OCI-LY7 (cell line): ENCODE data around the gene C9orf152. TPM values are rescaled to one million over a fixed set of nuclear protein-coding genes. Genes with fewer than 3 reads are reported as not detected.
A peak's percentile ranks its signal among the peaks of the same experiment; 100 is the strongest.

Source experiments
- BruUV-seq: library from RNA; stranded (reverse); fragments of 400-500 nt; replicated peaks from 2 replicates; lab custom pipeline; 2021; lab: Mats Ljungman, UMichigan
- CTCF ChIA-PET: fragments of 300-600 bp; sonication (Branson Sonifier 250); formaldehyde crosslinking; loops from one replicate; lab custom pipeline; 2022; ENCODE audit warnings: antibody characterized with exemption; ENCODE audit not compliant: unreplicated experiment; lab: Charles Lee
- POLR2A ChIA-PET: fragments of 300-600 bp; sonication (Branson Sonifier 250); formaldehyde crosslinking; loops from one replicate; lab custom pipeline; 2022; ENCODE audit warnings: antibody characterized with exemption; lab: Charles Lee
- DNase-seq: peaks from one replicate; pipeline ENCODE4 v3.0.0-alpha.2; 2015; ENCODE audit warnings: low spot score
- H2AFZ ChIP-seq: fragments of 200-600 bp; sonication (generic), shearing (Covaris generic); 2 replicates; pipeline ENCODE4 v1.6.1; 2014; ENCODE audit warnings: mild to moderate bottlenecking, antibody characterized with exemption, low read length, moderate library complexity
- H3K27ac ChIP-seq: fragments of 200-600 bp; sonication (generic); 2 replicates; pipeline ENCODE4 v1.5.1; 2014; ENCODE audit warnings: mixed run types, low read depth, mild to moderate bottlenecking, moderate library complexity, low read length, inconsistent platforms; ENCODE audit not compliant: poor library complexity, severe bottlenecking
- H3K36me3 ChIP-seq: fragments of 200-600 bp; sonication (generic); 2 replicates; pipeline ENCODE4 v1.6.1; 2014; ENCODE audit warnings: mild to moderate bottlenecking, antibody characterized with exemption, low read length, moderate library complexity, mixed read lengths; ENCODE audit not compliant: insufficient read depth
- H3K4me1 ChIP-seq: fragments of 200-600 bp; sonication (generic); 2 replicates; pipeline ENCODE4 v1.5.1; 2014; ENCODE audit warnings: mild to moderate bottlenecking, low read length; ENCODE audit not compliant: insufficient read depth, poor library complexity, severe bottlenecking
- H3K4me2 ChIP-seq: fragments of 200-600 bp; sonication (generic); 2 replicates; pipeline ENCODE4 v1.6.1; 2014; ENCODE audit warnings: mild to moderate bottlenecking, low read length
- H3K4me3 ChIP-seq: fragments of 200-600 bp; sonication (generic); 2 replicates; pipeline ENCODE4 v1.5.1; 2014; ENCODE audit warnings: mild to moderate bottlenecking, low read depth, low read length; ENCODE audit not compliant: poor library complexity, severe bottlenecking
- H3K79me2 ChIP-seq: fragments of 200-600 bp; sonication (generic); 2 replicates; pipeline ENCODE4 v1.6.1; 2016; ENCODE audit warnings: low read depth, mild to moderate bottlenecking, low read length, moderate library complexity, mixed read lengths; ENCODE audit not compliant: insufficient read depth
- H3K9me2 ChIP-seq: fragments of 200-600 bp; sonication (generic); 2 replicates; pipeline ENCODE4 v1.6.1; 2016; ENCODE audit warnings: mild to moderate bottlenecking, low read length, mixed read lengths; ENCODE audit not compliant: insufficient read depth
- H3K9me3 ChIP-seq: fragments of 200-600 bp; sonication (generic); 2 replicates; pipeline ENCODE4 v1.6.1; 2014; ENCODE audit warnings: mild to moderate bottlenecking, mixed run types, low read length, mixed read lengths
- H4K20me1 ChIP-seq: fragments of 200-600 bp; sonication (generic); 2 replicates; pipeline ENCODE4 v1.6.1; 2014; ENCODE audit warnings: mild to moderate bottlenecking, antibody characterized with exemption, low read length, moderate library complexity, mixed read lengths; ENCODE audit not compliant: insufficient read depth
- EZH2phosphoT487 ChIP-seq: fragments of 200-600 bp; sonication (generic); IDR thresholded peaks from 2 replicates; pipeline ENCODE4 v1.6.1; 2018; ENCODE audit warnings: low read depth, borderline replicate concordance, mild to moderate bottlenecking, mixed run types, antibody characterized with exemption, low read length, moderate library complexity, mixed read lengths
- intact Hi-C: fragments of 100-400 bp; cut with micrococcal nuclease; formaldehyde crosslinking; loops from one replicate; pipeline ENCODE4 v1.10.0; 2022; ENCODE audit not compliant: unreplicated experiment
- total RNA-seq, 2 experiments: library from RNA; depleted of rRNA in 1 of 2; stranded (reverse); fragments of >200 nt in 1 of 2; shearing (Covaris generic) in 1 of 2; gene quantifications; 2 replicates each; pipeline ENCODE4 v1.2.3, GENCODE V29; 2014 to 2022
- TF ChIP-seq, protein P1 (sequence below): fragments of 200-600 bp; sonication (generic); conservative IDR thresholded peaks from 2 replicates; pipeline ENCODE4 v1.5.1; 2014; ENCODE audit warnings: mild to moderate bottlenecking, antibody characterized with exemption, low read length, moderate library complexity, mixed read lengths

The C9orf152 gene
- total RNA-seq, 2 experiments from 2014 or later: not detected

DNA sequence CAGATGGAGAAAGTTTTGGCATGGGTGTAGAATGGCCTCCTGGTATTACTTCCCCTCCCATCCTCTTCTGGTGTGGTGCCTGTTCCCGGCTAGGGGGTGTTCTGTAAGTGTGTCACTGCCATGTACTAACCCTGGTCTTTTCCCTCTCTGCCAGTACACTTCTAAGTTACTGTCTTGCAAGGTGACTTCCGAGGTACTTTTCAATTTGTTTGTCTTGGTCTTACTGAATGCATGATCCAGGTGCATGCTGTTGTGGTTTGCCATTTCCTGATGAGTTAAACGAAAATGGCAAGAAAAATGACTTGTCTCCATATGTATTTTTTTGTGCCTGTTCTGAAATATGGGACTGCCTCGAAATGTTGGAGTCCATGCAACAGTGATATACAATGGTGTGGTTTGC lies 46.0 kb downstream of the C9orf152 start:
- Histone ChIP-seq H3K36me3 (peaks cover 95% of the 10 kb centered on the region), H3K27ac (peak overlapping the region; percentile 10), H3K4me1 (peaks cover 30% of the 10 kb centered on the region), H3K9me2 (no peaks in the 10 kb centered on the region), H3K9me3 (no peaks in the 10 kb centered on the region), H3K4me2 (no peak overlapping the region), H2AFZ (no peak overlapping the region), H3K79me2 (peaks cover 100% of the 10 kb centered on the region), H4K20me1 (0 out of 2 replicates have a peak, but pooled peaks cover 8% of the 10 kb centered on the region), H3K4me3 (no peak overlapping the region)
- intact Hi-C loops: no loop called here
- ChIA-PET POLR2A (interaction anchor here (0.6 to 1.3 kb wide), 4 partner anchors 8 to 258 kb away, joined by 3 to 4 read pairs (median 3); no protein-coding TSS in a partner anchor), CTCF (no interaction called here)
- peak; percentile 39 for DNase-seq
- TSS peak; percentile 1 for BruUV-seq
- TF ChIP-seq, protein P1, sequence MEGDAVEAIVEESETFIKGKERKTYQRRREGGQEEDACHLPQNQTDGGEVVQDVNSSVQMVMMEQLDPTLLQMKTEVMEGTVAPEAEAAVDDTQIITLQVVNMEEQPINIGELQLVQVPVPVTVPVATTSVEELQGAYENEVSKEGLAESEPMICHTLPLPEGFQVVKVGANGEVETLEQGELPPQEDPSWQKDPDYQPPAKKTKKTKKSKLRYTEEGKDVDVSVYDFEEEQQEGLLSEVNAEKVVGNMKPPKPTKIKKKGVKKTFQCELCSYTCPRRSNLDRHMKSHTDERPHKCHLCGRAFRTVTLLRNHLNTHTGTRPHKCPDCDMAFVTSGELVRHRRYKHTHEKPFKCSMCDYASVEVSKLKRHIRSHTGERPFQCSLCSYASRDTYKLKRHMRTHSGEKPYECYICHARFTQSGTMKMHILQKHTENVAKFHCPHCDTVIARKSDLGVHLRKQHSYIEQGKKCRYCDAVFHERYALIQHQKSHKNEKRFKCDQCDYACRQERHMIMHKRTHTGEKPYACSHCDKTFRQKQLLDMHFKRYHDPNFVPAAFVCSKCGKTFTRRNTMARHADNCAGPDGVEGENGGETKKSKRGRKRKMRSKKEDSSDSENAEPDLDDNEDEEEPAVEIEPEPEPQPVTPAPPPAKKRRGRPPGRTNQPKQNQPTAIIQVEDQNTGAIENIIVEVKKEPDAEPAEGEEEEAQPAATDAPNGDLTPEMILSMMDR: no peak
- TF ChIP-seq EZH2phosphoT487: no peak

DNA sequence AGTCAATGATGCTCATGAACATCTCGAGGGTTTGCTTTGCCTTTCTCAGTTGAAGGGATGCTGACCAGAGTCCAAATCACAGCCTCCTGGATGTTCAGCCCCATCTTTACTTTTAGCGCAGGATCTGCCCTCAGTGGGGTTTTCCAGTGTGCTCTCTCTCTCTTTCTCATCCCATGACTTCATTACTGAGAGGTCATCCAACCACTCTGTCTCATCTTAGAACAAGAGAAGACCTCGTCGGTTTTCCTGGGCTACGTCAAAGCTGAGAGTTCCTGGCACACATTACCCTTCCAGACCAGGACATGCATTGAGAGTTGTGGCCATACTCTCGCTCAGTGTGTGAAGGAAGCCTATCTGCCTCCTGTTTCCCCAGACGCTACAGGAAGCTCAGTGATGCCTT lies 47.3 kb downstream of the C9orf152 start:
- H3K9me2 ChIP-seq: no peaks in the 10 kb centered on the region
- H3K36me3 ChIP-seq: peaks cover 95% of the 10 kb centered on the region
- no peak for DNase-seq
- TF ChIP-seq, protein P1: no peak
- no peak for TF ChIP-seq EZH2phosphoT487
- H3K79me2 ChIP-seq: peaks cover 100% of the 10 kb centered on the region
- CTCF ChIA-PET: no interaction called here
- no peaks in the 10 kb centered on the region for H3K9me3 ChIP-seq
- intact Hi-C loops: no loop called here
- H3K4me3 ChIP-seq: no peak overlapping the region
- POLR2A ChIA-PET: no interaction called here
- peaks cover 16% of the 10 kb centered on the region; the same call in 1 of the 2 replicates for H4K20me1 ChIP-seq
- peaks cover 43% of the 10 kb centered on the region for H3K4me1 ChIP-seq
- no peak overlapping the region for H3K4me2 ChIP-seq
- BruUV-seq: no TSS peak
- H3K27ac ChIP-seq: no peak overlapping the region
- no peak overlapping the region for H2AFZ ChIP-seq

DNA sequence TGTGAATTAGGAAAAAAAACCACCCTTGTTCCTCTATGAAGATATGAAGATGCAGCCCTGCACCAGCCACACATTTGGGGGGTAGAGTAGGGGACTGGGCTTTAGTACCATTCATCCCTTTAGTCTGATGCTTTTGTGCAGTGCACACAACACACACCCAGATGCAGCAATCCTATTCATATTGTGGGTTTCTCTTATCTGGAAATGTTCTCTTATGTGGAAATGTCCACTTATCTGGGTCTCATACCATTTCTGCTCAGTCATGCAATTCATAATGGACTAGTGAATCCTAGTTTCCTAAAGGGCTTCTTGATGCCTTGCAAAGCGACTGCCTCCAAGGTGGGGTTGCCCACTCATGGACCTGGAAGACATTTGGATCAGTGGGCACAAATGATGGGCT lies 47.8 kb downstream of the C9orf152 start:
- Histone ChIP-seq H3K9me3 (no peaks in the 10 kb centered on the region), H4K20me1 (peaks cover 15% of the 10 kb centered on the region; the same call in 1 of the 2 replicates), H3K4me1 (peaks cover 49% of the 10 kb centered on the region), H3K79me2 (peaks cover 100% of the 10 kb centered on the region), H3K4me2 (no peak overlapping the region), H3K36me3 (peaks cover 95% of the 10 kb centered on the region), H3K9me2 (no peaks in the 10 kb centered on the region), H2AFZ (no peak overlapping the region), H3K4me3 (no peak overlapping the region), H3K27ac (no peak overlapping the region)
- CTCF ChIA-PET: no interaction called here
- no peak for DNase-seq
- TF ChIP-seq, protein P1: no peak
- no peak for TF ChIP-seq EZH2phosphoT487
- POLR2A ChIA-PET: no interaction called here
- BruUV-seq: no TSS peak
- intact Hi-C loops: no loop called here
